CD8-positive, alpha-beta memory T cell (primary cell): ENCODE results near the gene KIF16B. TPM values are rescaled to one million over a fixed set of nuclear protein-coding genes. Genes with fewer than 3 reads are reported as not detected.

Source experiments
- CTCF ChIA-PET: fragments of 350-600 bp; sonication (Branson Sonifier 250); formaldehyde crosslinking; loops from one replicate; lab custom pipeline; 2021; ENCODE audit warnings: antibody characterized with exemption; lab: Charles Lee
- POLR2A ChIA-PET: fragments of 350-600 bp; sonication (Branson Sonifier 250); formaldehyde crosslinking; loops from one replicate; lab custom pipeline; 2021; ENCODE audit warnings: antibody characterized with exemption; lab: Charles Lee
- DNase-seq, 5 donors: peaks; one replicate each; pipeline versions ENCODE4 v3.0.0 to v3.0.0-alpha.2; 2020 to 2022; ENCODE audit warnings: mixed read lengths in 1 of 5
- H3K27ac ChIP-seq: one replicate; pipeline ENCODE4 v1.7.0; 2013; ENCODE audit warnings: low read depth, mild to moderate bottlenecking, low read length, moderate library complexity
- H3K27me3 ChIP-seq: 2 replicates; pipeline ENCODE4 v1.7.0; 2013; ENCODE audit warnings: low read length, mild to moderate bottlenecking; ENCODE audit not compliant: insufficient read depth, poor library complexity, severe bottlenecking
- H3K36me3 ChIP-seq: 2 replicates; pipeline ENCODE4 v1.7.0; 2013; ENCODE audit warnings: mild to moderate bottlenecking, low read length, moderate library complexity; ENCODE audit not compliant: insufficient read depth
- H3K4me1 ChIP-seq: 2 replicates; pipeline ENCODE4 v1.7.0; 2013; ENCODE audit warnings: mild to moderate bottlenecking, low read length, moderate library complexity; ENCODE audit not compliant: insufficient read depth
- H3K4me3 ChIP-seq: 2 replicates; pipeline ENCODE4 v1.7.0; 2013; ENCODE audit warnings: mild to moderate bottlenecking, low read length
- H3K9me3 ChIP-seq: 2 replicates; pipeline ENCODE4 v1.7.0; 2013; ENCODE audit warnings: mild to moderate bottlenecking, low read length
- H3K27ac Mint-ChIP-seq, 8 donors: one replicate each; pipeline ENCODE4 v1.8.0; 2020 to 2021; ENCODE audit warnings: mixed read lengths in 8 of 8, mild to moderate bottlenecking in 6 of 8, inconsistent platforms in 3 of 8, moderate library complexity in 3 of 8
- H3K27me3 Mint-ChIP-seq, 2 donors: one replicate each; pipeline ENCODE4 v1.8.0; 2020 to 2021; ENCODE audit warnings: mixed read lengths in 2 of 2, mild to moderate bottlenecking in 1 of 2, moderate library complexity in 1 of 2
- H3K36me3 Mint-ChIP-seq, 3 donors: one replicate each; pipeline ENCODE4 v1.8.0; 2020 to 2021; ENCODE audit warnings: mixed read lengths in 3 of 3, inconsistent platforms in 1 of 3, mild to moderate bottlenecking in 1 of 3
- H3K4me1 Mint-ChIP-seq, 3 donors: one replicate each; pipeline ENCODE4 v1.8.0; 2020 to 2021; ENCODE audit warnings: mixed read lengths in 3 of 3, inconsistent platforms in 1 of 3, mild to moderate bottlenecking in 1 of 3
- H3K4me3 Mint-ChIP-seq, 7 donors: one replicate each; pipeline ENCODE4 v1.8.0; 2020 to 2021; ENCODE audit warnings: mixed read lengths in 7 of 7, mild to moderate bottlenecking in 6 of 7, moderate library complexity in 4 of 7, inconsistent platforms in 2 of 7
- H3K9me3 Mint-ChIP-seq, 5 donors: one replicate each; pipeline ENCODE4 v1.8.0; 2020 to 2022; ENCODE audit warnings: mixed read lengths in 5 of 5, mild to moderate bottlenecking in 3 of 5, moderate library complexity in 2 of 5, inconsistent platforms in 1 of 5
- polyA plus RNA-seq: library from polyadenylated mRNA; unstranded; fragments of 300-500 nt; fragmentation: Illumina TruSeq; gene quantifications from one replicate; pipeline ENCODE4 v1.2.3, GENCODE V29; 2021
- total RNA-seq, 2 experiments: library from RNA; stranded (reverse); gene quantifications; one replicate each; pipeline ENCODE4 v1.2.3, GENCODE V29; 2021

Gene KIF16B
- total and polyA plus RNA-seq, 3 experiments from 2014 or later: 3.2 to 6.0 (median 3.4) TPM

DNA sequence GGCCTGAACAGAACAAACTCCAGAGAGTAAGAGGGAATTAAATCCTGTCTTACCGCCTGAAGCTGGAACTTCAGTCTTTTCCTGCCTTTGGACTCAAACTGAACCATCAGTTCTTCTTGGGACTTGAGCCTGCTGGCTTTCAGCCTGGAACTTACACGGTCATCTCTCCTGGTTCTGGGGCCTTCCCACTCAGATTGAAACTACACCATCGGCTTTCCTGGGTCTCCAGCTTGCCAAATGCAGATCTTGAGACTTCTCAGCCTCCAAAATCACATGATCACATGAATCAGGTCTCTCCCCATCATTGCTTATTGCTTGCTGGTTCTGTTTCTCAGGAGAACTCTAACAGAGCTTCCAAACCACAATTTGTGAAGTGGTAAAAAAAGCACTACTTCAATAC is 276.3 kb downstream of the KIF16B start:
- no peak overlapping the region for H3K27ac ChIP-seq
- no peaks in the 10 kb centered on the region for H3K9me3 ChIP-seq
- Mint-ChIP-seq H3K9me3 (peaks cover 0 to 9% (median 2%) of the 10 kb centered on the region in 5 donors), H3K27ac (no peak overlapping the region), H3K4me1 (no peaks in the 10 kb centered on the region), H3K4me3 (no peak overlapping the region), H3K36me3 (peaks cover 2 to 26% (median 11%) of the 10 kb centered on the region in 3 donors), H3K27me3 (no peaks in the 10 kb centered on the region)
- H3K27me3 ChIP-seq: no peaks in the 10 kb centered on the region
- no peak overlapping the region for H3K4me3 ChIP-seq
- DNase-seq: no peak
- H3K36me3 ChIP-seq: no peaks in the 10 kb centered on the region
- no peaks in the 10 kb centered on the region for H3K4me1 ChIP-seq
- ChIA-PET CTCF (no interaction called here), POLR2A (no interaction called here)

DNA sequence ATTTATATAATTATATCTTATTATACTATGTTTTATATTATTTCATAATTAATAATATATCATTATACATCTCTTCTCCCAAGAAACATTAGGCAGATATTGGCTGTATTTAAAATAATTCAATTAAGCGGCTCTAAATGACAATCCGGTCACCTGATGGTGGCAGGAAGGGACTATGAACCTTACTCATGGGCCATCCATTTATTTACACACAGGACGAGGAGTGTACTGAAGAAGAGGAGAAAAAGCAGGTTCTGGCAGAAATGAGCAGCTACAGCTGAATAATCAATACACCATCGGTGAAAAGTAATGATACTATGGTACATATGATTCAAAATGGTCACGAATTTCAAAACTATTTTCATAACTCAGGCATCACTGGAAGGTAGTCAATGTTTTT is 277.7 kb downstream of the KIF16B start:
- H3K4me1 Mint-ChIP-seq: no peaks in the 10 kb centered on the region
- POLR2A ChIA-PET: no interaction called here
- H3K27me3 Mint-ChIP-seq: no peaks in the 10 kb centered on the region
- peaks cover 0 to 31% (median 12%) of the 10 kb centered on the region in 3 donors for H3K36me3 Mint-ChIP-seq
- no peak for DNase-seq
- CTCF ChIA-PET: no interaction called here
- no peak overlapping the region for H3K4me3 Mint-ChIP-seq
- H3K27me3 ChIP-seq: no peaks in the 10 kb centered on the region
- no peaks in the 10 kb centered on the region for H3K4me1 ChIP-seq
- H3K27ac ChIP-seq: no peak overlapping the region
- no peak overlapping the region for H3K4me3 ChIP-seq
- H3K9me3 Mint-ChIP-seq: peaks cover 0 to 4% (median 0%) of the 10 kb centered on the region in 5 donors
- no peaks in the 10 kb centered on the region for H3K9me3 ChIP-seq
- no peaks in the 10 kb centered on the region for H3K36me3 ChIP-seq
- no peak overlapping the region for H3K27ac Mint-ChIP-seq

DNA sequence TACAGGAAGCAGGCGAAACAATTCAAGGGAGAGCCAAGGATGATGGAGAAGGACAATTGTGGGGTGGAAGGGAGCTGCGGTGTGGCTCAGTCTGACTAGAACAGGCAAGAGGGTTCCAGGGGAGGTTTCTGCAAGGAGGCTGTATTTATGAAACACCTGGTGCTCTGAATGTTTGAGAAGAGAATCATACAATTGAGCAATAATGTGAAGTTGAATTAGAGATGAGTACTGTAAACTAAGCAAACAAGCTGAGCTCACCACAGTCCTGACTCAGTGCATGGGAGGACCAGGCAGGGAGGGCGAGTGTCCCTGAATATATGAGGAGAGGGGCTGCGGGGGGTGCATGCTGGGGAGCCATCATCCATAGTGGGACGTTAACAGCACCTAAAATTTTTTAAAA is 279.7 kb downstream of the KIF16B start:
- Mint-ChIP-seq H3K4me1 (no peaks in the 10 kb centered on the region), H3K36me3 (peaks cover 0 to 42% (median 12%) of the 10 kb centered on the region in 3 donors), H3K27me3 (no peaks in the 10 kb centered on the region), H3K27ac (no peak overlapping the region), H3K4me3 (no peak overlapping the region), H3K9me3 (peaks cover 0 to 13% (median 3%) of the 10 kb centered on the region in 5 donors)
- CTCF ChIA-PET: no interaction called here
- Histone ChIP-seq H3K36me3 (no peaks in the 10 kb centered on the region), H3K4me3 (no peak overlapping the region), H3K27ac (no peak overlapping the region), H3K9me3 (no peaks in the 10 kb centered on the region), H3K27me3 (no peaks in the 10 kb centered on the region), H3K4me1 (no peaks in the 10 kb centered on the region)
- POLR2A ChIA-PET: no interaction called here
- no peak for DNase-seq

- no peaks in the 10 kb centered on the region for H3K4me1 Mint-ChIP-seq
- Histone ChIP-seq H3K9me3 (no peaks in the 10 kb centered on the region), H3K4me3 (no peak overlapping the region), H3K4me1 (no peaks in the 10 kb centered on the region), H3K27me3 (no peaks in the 10 kb centered on the region), H3K27ac (no peak overlapping the region), H3K36me3 (no peaks in the 10 kb centered on the region)
- H3K27me3 Mint-ChIP-seq: no peaks in the 10 kb centered on the region
- H3K9me3 Mint-ChIP-seq: peaks cover 0 to 17% (median 3%) of the 10 kb centered on the region in 5 donors
- H3K27ac Mint-ChIP-seq: no peak overlapping the region
- peaks cover 0 to 31% (median 9%) of the 10 kb centered on the region in 3 donors for H3K36me3 Mint-ChIP-seq
- no peak for DNase-seq
- ChIA-PET POLR2A (no interaction called here), CTCF (no interaction called here)
- no peak overlapping the region for H3K4me3 Mint-ChIP-seq
Observed at GRCh38 chr20:16292226-16292880, 280.9 kb downstream of the KIF16B start.

- Histone ChIP-seq H3K27me3 (no peaks in the 10 kb centered on the region), H3K4me3 (no peak overlapping the region), H3K36me3 (no peaks in the 10 kb centered on the region), H3K9me3 (no peaks in the 10 kb centered on the region), H3K27ac (no peak overlapping the region), H3K4me1 (no peaks in the 10 kb centered on the region)
- no peak for DNase-seq
- no peaks in the 10 kb centered on the region for H3K4me1 Mint-ChIP-seq
- CTCF ChIA-PET: no interaction called here
- H3K27me3 Mint-ChIP-seq: no peaks in the 10 kb centered on the region
- peaks cover 0 to 23% (median 3%) of the 10 kb centered on the region in 5 donors for H3K9me3 Mint-ChIP-seq
- H3K27ac Mint-ChIP-seq: no peak overlapping the region
- POLR2A ChIA-PET: no interaction called here
- H3K36me3 Mint-ChIP-seq: peaks cover 7 to 34% (median 11%) of the 10 kb centered on the region in 3 donors
- H3K4me3 Mint-ChIP-seq: no peak overlapping the region
Observed at GRCh38 chr20:16290358-16290757, 282.9 kb downstream of the KIF16B start.

DNA sequence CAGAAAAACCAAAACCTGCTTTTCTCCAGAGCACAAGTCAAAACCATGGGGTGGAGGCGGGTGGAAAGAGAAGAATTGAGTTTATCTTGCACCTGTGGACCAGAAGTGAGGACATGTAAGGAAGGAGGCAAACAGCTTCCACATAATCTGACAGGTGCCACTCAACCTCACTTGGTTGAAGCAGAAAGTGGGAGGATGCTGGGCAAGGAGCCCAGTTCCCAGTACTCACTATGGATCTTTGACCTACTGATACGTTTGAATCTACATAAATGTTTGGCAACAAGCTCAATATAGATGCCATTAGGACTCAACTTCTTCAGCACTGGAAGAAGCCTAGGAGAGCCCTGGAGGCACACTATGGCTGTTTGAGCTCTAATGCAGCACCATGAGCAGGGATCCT is 285.5 kb downstream of the KIF16B start:
- no peak overlapping the region for H3K4me3 ChIP-seq
- H3K4me1 Mint-ChIP-seq: no peaks in the 10 kb centered on the region
- peaks cover 3 to 27% (median 5%) of the 10 kb centered on the region in 5 donors for H3K9me3 Mint-ChIP-seq
- no peaks in the 10 kb centered on the region for H3K27me3 ChIP-seq
- H3K4me3 Mint-ChIP-seq: no peak overlapping the region
- peaks cover 10 to 54% (median 18%) of the 10 kb centered on the region in 3 donors for H3K36me3 Mint-ChIP-seq
- no peaks in the 10 kb centered on the region for H3K4me1 ChIP-seq
- POLR2A ChIA-PET: no interaction called here
- H3K27ac Mint-ChIP-seq: no peak overlapping the region
- H3K36me3 ChIP-seq: no peaks in the 10 kb centered on the region
- H3K9me3 ChIP-seq: no peaks in the 10 kb centered on the region
- H3K27ac ChIP-seq: no peak overlapping the region
- peaks cover 0 to 2% of the 10 kb centered on the region in 2 donors for H3K27me3 Mint-ChIP-seq
- CTCF ChIA-PET: no interaction called here
- no peak for DNase-seq

DNA sequence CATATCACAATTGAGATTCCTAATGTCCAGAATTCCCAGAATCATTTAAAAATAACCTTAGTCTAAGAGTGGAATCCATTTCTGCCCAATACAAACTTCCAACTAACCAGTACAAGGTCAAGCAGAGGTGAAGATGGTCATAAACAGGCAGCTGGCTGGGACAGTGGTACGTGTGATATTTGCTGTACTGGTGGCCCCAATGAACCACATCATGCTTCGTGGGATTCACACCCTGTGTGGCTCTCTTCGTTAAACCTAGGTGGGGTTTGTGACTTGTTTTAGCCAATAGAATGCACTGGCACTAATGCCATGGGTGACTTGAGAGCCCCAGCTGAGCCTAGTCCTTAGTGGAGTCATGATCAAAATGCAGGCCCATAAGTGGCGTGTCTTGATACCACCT is 286.6 kb downstream of the KIF16B start:
- Mint-ChIP-seq H3K27ac (no peak overlapping the region), H3K4me3 (no peak overlapping the region), H3K9me3 (peaks cover 3 to 29% (median 8%) of the 10 kb centered on the region in 5 donors), H3K36me3 (peaks cover 10 to 59% (median 20%) of the 10 kb centered on the region in 3 donors), H3K27me3 (peaks cover 0 to 2% of the 10 kb centered on the region in 2 donors), H3K4me1 (no peaks in the 10 kb centered on the region)
- Histone ChIP-seq H3K9me3 (no peaks in the 10 kb centered on the region), H3K27ac (no peak overlapping the region), H3K4me1 (no peaks in the 10 kb centered on the region), H3K36me3 (no peaks in the 10 kb centered on the region), H3K4me3 (no peak overlapping the region), H3K27me3 (no peaks in the 10 kb centered on the region)
- no peak for DNase-seq
- ChIA-PET CTCF (no interaction called here), POLR2A (no interaction called here)

DNA sequence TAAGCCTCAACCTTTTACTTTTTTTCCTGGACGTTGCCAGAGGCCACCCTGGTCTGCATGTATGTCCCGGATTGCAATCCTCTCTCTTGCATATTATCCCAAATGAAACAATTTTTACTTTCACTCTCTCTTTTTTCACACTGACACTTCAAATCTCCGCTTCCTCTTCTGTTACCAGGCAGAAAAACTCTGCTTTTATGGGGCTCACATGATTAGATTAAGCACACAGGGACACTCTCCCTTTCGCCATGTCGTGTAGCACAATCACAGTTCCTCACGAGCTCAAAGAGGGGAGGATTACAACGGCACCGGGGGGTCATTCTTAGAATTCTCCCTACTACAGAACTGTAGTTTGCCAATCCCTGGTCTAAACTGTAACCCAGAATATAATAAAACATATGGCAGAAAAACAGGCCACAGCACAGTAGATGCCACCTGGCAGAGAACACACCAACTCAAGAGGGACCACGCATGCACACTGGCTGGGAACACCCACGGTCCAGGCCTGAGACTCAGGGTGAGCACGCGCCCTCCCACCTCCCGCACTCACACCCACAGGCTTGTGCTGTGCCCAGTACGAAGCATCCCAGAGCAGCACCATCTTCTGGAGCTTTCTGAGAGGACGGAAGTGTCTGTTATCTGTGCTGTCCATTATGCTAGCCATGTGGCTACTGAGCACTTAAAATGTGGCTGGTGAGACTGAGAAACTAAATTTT is 288.7 kb downstream of the KIF16B start:
- Histone ChIP-seq H3K9me3 (no peaks in the 10 kb centered on the region), H3K27ac (no peak overlapping the region), H3K36me3 (no peaks in the 10 kb centered on the region), H3K27me3 (no peaks in the 10 kb centered on the region), H3K4me1 (no peaks in the 10 kb centered on the region), H3K4me3 (no peak overlapping the region)
- peaks cover 0 to 2% of the 10 kb centered on the region in 2 donors for H3K27me3 Mint-ChIP-seq
- H3K27ac Mint-ChIP-seq: no peak overlapping the region
- no peak overlapping the region for H3K4me3 Mint-ChIP-seq
- H3K4me1 Mint-ChIP-seq: no peaks in the 10 kb centered on the region
- no peak for DNase-seq
- ChIA-PET CTCF (no interaction called here), POLR2A (no interaction called here)
- peaks cover 3 to 20% (median 5%) of the 10 kb centered on the region in 5 donors for H3K9me3 Mint-ChIP-seq
- H3K36me3 Mint-ChIP-seq: peaks cover 10 to 44% (median 18%) of the 10 kb centered on the region in 3 donors
